ENCODE data around the gene AGPAT1.

Gene AGPAT1

GRCh38 chr6:32175711-32176475 is at the start of gene AGPAT1:
Gene AGPAT1 (minus strand): TSS chr6:32176084. CDS start chr6:32171496, 4,588 bp downstream.
- in situ Hi-C loops (cut with MboI; ENCODE audit: low pct_unique_long_range_greater_than_20kb, low sequenced_read_pairs, unreplicated experiment): no loop called here
- DNase-seq (ENCODE audit: low spot score): peak; percentile 98
- no peak for TF ChIP-seq CTCF (IDR thresholded peaks at IDR 0.05; ENCODE audit: extremely low read depth, insufficient read depth, missing control alignments)

- DNase-seq (ENCODE audit: low spot score): no peak
- TF ChIP-seq CTCF (IDR thresholded peaks at IDR 0.05; ENCODE audit: extremely low read depth, insufficient read depth, missing control alignments): no peak
- in situ Hi-C loops (cut with MboI; ENCODE audit: low pct_unique_long_range_greater_than_20kb, low sequenced_read_pairs, unreplicated experiment): no loop called here
These were observed 48.8 kb upstream of the AGPAT1 start for GRCh38 chr6:32224696-32225095.

- no peak for TF ChIP-seq CTCF (IDR thresholded peaks at IDR 0.05; ENCODE audit: extremely low read depth, insufficient read depth, missing control alignments)
- no peak for DNase-seq (ENCODE audit: low spot score)
- in situ Hi-C loops (cut with MboI; ENCODE audit: low pct_unique_long_range_greater_than_20kb, low sequenced_read_pairs, unreplicated experiment): no loop called here
These were observed 47.7 kb upstream of the AGPAT1 start, which contains the start of gene NOTCH4 for GRCh38 chr6:32223258-32224235. Gene NOTCH4 (minus strand): TSS chr6:32224067. CDS start chr6:32223928, 139 bp downstream.

GRCh38 chr6:32222333-32223230 is 46.7 kb upstream of the AGPAT1 start:
- no peak for DNase-seq (ENCODE audit: low spot score)
- TF ChIP-seq CTCF (IDR thresholded peaks at IDR 0.05; ENCODE audit: extremely low read depth, insufficient read depth, missing control alignments): no peak
- in situ Hi-C loops (cut with MboI; ENCODE audit: low pct_unique_long_range_greater_than_20kb, low sequenced_read_pairs, unreplicated experiment): no loop called here

GRCh38 chr6:32220021-32220420 is 44.1 kb upstream of the AGPAT1 start:
- in situ Hi-C loops (cut with MboI; ENCODE audit: low pct_unique_long_range_greater_than_20kb, low sequenced_read_pairs, unreplicated experiment): no loop called here
- DNase-seq (ENCODE audit: low spot score): no peak
- TF ChIP-seq CTCF (IDR thresholded peaks at IDR 0.05; ENCODE audit: extremely low read depth, insufficient read depth, missing control alignments): no peak

GRCh38 chr6:32218167-32218566 is 42.3 kb upstream of the AGPAT1 start:
- TF ChIP-seq CTCF (IDR thresholded peaks at IDR 0.05; ENCODE audit: extremely low read depth, insufficient read depth, missing control alignments): no peak
- DNase-seq (ENCODE audit: low spot score): no peak
- in situ Hi-C loops (cut with MboI; ENCODE audit: low pct_unique_long_range_greater_than_20kb, low sequenced_read_pairs, unreplicated experiment): no loop called here
